Stimulated activated CD8-positive, alpha-beta memory T cell treated with anti-CD3 and anti-CD28 coated beads, Interleukin-4, amount 100 ng/mL, for 1 hour (primary cell): ENCODE results near the gene ANK3.

Experiments used
- DNase-seq, 2 donors: peaks; one replicate each; pipeline ENCODE4 v3.0.0-alpha.2; 2020; ENCODE audit warnings: low read depth in 2 of 2, low spot score in 1 of 2

ANK3 gene

DNA sequence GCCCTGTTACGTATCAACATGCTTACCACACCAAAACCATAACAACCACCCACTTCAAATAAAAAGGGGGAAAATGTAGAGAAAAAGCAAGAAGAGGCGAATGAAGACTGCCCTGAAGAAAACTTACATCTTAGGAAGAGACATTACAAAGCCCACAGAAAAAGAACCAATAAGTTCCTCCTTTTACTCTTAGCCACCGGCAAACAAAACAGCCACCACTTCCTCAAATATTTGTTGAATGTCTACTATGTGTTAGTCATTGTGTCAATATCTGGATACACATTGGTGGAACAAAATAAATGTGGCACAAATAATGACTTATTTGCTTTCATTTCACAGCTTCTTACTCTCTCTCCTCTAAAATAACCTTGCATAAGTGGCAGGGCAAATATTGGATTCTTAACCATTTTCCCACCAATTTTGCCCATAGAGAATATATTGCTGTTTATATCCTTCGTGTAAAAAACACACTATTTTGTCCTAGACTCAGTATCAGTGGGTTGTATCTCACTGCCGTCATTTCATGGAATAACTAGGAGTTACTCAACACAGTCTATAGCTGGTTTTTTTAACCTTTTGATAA, 106.8 kb downstream of the ANK3 start:
- DNase-seq, result no peak

DNA sequence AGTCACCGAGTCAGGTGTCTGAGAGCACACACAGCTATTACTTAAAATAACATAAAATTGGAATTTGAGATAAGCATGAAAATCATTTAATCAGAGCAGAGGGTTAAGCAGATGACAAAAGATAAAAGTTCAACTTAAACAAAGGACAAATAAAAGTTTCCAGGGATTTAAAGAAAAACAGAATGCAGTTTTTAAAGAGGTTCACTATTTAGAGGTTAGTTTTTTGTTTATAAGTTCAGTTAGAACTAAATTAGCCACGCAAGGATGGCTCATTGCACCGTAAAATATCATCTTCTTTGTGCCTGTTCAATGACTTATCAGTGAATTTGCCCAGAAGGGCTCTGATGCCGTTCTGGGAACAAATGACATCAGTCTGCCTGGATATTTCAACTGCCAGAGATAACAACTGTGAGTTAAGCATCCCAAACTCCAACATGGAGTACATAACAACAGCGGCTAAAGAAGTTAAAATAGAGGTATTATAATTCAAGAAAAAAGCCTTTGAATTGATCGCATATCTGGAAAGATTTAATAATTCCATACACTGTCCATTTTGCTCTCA, 107.8 kb downstream of the ANK3 start:
- no peak for DNase-seq

DNA sequence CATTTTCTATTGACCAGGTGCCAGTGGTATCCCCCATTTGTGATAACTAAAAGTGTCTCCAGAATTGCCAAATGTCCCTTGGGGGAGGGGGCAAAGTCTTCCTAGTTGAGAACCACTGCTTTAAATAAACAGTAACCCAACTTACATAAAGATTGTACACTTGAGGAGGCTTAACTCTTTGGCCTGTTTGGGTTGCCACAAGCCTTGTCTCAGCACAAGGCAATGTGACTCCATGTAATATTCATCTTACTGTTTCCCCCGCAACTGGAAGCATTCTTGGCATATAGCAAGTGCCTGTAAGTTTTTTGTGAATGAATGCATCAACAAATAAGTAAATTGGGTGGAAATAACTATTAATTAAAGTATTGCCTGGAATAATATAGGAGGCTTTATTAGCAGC, 108.3 kb downstream of the ANK3 start:
- DNase-seq, result no peak

DNA sequence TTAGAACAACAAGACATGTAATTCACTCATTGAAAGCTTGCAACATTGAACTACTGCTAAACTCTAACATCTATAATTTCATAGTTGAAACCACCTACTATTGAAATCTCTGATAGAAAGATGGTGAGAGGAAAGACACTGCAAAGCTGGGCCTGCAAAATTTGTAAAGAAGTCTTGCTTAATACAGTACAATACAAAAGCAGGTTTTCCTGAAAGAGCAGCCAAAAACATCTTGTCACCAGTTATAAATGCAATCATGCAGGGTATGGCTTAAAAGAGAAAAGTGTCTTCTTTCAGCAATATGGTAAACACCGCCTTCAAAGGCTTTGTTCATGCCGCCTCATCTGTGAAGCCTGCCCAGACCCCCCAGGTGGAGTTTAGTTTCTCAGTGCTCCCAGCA, 109.2 kb downstream of the ANK3 start:
- DNase-seq, result no peak

DNA sequence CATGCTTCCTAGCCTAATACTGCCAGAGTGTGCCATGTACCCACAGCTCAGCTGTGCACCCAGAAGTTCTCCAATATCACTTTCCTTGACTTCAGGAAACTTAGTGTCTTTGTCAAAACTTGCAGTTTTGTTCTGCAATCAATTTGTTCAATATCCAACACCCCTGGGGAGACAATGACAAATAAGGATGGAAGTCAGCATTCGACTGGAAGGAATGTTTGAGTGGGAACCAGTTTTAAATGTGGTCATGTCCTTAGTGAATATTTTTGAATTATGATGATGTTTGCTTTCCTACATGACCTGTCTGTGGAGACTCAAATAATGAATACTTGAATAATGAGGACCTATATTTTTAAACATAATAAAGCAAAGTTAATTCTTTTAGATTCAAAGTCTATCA, 112.0 kb downstream of the ANK3 start:
- DNase-seq, result no peak

DNA sequence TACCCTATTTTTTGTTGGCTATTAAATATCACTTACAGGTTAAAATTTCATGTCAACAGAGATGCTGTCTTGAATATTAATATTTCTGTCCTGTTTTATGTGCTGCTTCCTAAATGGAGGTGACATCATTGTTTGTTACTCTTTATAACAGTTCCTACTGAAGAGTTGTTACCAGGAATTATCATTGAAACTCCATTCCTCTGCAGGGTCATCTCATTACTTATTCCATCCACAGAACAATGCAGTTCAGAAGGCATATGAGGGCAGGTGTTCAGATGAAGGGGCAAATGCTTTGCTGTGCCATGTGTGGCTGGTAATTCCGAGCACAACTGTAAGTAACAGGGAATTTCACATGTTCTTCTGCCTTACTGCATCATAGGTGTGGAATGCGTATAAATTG, 113.4 kb downstream of the ANK3 start:
- no peak for DNase-seq

DNA sequence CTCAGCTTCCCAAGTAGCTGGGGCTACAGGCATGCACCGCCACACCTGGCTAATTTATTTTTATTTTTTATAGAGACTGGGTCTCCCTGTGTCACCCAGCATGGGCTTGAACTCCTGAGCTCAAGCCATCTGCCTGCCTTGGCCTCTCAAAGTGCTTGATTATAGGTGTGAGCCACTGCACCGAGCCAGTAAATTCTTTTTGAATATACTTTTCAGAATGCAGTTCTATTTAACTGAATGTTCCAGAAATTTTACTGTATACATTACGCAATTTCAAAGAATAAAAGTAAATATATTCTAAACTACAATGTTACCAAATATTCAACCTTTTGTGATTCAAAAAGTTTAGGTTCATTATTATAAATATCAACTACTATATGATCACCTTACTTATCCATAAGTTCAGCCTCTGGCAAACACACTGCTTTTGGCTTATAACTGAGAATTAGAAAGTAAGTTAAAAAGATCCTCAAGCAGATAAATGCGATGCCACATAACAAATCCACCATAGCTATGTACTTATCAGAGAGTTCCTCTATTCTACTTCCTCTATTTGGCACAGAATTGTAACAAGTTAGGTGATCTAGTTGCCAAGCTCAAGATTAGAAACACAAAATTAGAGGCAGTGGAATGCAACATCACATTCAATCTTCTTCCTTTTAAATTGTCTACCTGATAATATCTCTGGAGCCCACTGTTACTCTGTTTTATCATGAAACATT, 118.2 kb downstream of the ANK3 start:
- DNase-seq, result no peak

DNA sequence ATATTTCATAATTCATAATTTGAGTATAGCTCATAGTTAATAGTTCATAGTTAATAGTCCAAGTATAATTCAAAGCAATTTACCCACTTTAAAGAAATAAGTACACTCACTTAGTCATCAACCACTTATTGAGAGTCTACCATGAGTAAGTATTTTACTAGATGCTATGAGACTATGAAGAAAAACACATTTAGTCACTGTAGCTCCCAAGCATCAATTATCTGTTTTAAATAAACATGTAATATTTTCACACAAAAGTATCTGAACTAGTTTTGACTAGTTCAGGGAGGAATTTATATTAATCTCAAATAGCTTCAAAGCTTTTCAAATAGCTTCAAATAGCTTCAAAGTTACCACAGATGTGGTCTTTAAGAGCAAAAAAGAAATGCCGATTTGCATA, 119.2 kb downstream of the ANK3 start:
- DNase-seq, result no peak

DNA sequence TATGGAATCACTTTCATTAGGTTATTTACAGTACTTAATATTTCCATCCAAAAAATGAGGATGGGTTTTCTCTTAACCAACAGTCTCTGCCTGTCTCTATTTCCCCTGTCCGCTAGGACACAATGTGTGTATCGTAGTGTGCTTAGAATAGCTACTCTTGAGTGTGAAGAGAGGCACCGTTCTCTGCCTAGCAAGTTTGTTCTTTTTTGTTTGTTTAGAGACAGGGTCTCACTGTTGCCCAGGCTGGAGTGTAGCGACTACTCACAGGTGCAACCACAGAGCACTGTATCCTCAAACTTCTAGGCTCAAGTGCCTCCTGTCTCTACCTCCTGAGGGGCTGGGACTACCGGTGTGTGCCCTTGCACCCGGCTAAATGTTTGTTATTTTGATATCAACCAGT, 121.9 kb downstream of the ANK3 start:
- DNase-seq, result no peak

DNA sequence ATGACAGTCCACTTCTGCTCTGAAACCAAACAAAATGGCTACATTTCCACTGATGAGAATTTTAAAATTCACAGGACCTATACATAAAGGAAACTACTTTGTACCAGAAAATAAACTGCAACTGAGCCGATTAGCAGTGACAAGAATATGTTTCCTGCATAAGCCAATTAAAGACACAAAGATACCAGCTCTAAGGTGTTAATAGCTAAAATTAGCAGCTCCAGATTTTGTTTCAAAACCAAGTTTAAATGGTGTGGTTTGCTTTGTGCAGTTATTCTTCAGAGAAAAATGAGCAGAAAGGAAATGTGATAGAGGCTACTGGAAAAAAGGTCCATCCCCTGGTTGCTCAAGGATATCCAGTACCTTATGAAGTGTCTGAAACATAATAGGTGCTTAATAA, 123.2 kb downstream of the ANK3 start:
- no peak for DNase-seq

DNA sequence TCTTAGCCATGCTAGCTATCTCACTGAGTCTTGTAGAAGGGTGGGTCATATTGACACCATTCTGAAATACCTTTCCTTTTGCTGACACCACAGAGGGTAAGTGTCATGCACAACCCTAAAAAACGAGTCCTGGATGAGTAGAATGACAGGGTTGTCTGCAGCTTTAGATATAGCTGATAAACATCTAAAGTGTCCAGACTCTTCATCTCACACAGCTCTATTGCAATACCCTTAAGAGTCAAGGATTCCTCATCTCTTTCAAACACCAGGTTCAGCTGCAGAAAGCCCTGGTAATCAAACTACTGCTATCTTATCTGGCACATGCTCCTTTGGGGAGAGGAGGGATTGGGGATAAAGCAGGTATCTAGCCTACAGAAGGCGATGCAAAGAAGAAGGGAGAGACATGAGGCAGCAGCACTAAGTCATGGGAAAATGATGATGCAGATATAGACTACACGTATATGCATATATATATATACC, 127.0 kb downstream of the ANK3 start:
- DNase-seq, result no peak

DNA sequence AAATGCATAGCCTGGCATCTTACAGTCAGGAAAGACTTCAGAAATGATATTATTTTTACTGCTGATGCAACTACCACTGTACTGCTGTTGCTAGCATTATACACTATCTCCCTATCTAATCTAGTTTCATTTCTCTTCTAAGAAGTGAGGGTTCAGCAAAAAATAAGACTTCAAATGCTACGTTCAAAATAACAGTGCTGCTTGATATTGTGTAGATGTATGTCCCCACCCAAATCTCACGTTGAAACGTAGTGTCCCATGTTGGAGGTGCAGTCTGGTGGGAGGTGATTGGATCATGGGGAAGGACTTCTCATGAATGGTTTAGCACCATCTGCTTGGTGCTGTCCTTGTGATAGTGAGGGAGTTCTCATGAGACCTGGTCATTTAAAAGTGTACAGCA, 129.4 kb downstream of the ANK3 start:
- no peak for DNase-seq

DNA sequence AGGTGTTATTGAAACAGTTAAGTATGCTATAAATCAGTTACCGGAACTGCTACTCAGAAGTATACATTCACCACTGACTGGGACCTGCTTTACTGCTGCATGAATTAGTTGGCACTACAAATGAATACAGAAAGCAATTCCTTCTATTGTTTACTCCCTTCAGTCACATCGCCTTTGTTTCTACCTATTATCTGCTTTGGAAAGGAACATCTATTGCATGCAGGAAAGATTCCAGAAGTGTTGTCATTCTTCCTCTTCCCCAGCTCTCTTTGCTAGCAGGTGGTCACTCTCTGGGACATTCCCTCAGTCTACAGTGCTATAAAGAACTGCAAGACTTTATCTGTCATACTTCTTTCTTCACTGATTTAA, 131.3 kb downstream of the ANK3 start:
- DNase-seq, result no peak

DNA sequence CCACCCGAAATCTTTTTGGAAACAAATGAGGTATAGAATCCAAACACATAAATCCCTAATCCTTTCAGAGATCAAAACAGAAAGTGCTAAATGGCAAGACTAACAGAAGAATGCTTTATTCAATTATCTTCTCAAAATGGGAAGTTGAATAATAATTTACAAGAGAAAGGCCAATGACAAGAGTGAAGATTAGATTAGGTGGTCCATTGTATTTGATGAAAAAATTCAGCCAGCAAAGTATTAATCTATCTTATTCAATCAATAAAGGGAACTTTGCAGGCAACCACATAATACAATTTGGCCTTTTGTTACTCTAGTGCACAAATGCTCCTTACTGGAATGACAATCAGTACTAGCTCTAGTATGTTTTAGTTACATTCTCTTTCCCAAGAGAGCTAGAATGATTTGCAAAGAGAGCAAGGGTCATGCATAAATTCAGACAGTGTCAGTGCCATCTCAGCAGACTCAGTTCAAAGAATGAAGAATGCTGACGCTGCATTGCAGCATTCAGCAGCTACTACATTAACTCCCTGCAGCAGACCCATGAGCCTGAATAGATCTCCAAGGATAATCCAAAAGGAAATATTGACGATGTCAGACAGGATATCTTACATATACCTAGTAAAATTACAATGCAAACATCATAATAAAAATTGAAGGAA, 131.8 kb downstream of the ANK3 start:
- DNase-seq, result no peak

DNA sequence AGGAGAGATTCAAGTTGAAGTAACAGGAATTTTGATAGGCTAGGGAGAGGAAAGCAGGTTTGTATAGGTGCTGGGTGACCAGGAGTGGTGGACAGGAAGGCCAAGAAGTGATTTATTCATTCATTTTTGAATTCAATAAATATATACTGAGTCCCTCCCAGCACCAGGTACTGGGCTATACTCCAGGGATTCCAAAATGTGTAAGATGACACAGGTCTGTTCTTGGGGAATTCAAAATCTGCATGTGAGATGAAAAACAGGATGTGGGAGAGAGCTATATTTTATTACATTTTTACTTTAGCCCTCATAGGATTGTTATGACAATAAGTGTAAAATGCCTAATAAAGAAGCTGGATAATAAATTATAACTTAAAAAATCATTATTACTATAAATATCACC, 134.9 kb downstream of the ANK3 start:
- no peak for DNase-seq

DNA sequence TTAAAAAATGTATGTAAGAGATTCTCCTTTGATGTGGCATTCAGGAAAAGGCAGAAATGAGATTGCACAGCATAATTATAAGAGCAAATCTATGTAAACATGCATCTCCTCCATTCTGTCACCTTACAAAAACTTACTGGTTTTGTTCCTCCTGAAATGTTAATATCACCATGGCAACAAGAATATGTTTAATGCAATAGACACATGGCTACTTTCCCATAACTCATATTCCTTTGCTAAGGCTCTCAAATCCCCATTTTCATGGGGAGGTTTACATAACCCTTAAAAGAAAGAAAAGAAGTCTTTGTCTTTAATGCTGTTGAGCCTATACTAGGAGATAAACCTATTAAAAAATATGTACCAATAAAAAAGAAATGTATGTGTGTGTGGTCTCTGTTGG, 136.2 kb downstream of the ANK3 start:
- no peak for DNase-seq

DNA sequence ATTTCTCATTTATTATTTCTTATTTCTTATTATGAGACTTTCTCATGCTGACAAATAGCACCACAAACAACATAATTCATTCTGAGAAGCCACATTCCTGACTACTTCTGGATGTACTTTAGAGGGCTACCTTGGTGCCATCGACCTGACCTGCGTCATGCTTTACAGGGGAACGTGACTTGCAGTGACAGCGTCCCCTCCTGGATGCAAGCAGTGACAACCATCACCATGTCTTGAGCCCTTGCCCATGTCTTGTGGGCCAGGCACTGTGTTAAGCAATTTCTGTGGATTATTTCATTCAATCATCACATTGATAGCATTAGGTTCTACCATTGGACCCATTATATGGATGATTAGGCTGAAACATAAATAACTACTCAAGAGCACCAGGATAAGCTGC, 137.0 kb downstream of the ANK3 start:
- no peak for DNase-seq

DNA sequence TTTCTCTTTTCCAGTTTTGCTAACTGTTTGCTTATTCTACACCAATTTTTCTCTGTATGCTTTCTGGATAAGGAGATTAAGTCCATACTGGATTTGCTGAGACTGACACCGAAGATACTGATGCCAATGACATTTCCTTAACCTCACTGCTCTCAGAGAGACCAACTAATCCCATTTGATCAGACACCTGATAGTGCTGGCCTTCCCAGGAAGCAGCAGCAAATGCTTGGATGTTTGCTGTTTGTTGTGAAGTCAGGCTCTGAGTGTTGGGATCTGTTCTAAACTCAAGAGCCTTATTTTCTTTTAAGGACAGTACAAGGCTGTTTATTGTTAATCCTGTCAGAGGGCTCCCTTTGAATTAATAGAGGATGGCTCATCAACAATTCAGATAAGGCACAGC, 143.3 kb downstream of the ANK3 start:
- DNase-seq, result no peak

DNA sequence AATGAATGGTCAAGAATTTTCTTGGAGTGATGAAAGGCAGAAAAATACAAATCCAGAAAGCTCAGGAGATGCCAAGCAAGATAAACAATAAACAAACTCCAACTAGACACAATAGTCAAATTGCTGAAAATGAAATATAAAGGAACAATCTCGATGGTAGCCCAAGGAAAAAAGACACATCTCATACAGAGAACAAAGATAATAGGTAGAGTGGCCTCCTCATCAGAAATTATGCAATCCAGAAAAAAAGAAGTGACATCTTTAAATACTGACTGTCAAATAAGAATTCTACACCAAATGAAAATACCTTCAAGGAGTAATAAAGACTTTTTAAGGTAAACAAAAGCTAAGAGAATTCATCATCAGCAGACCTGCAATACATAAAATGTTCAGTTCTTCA, 150.4 kb downstream of the ANK3 start:
- no peak for DNase-seq

DNA sequence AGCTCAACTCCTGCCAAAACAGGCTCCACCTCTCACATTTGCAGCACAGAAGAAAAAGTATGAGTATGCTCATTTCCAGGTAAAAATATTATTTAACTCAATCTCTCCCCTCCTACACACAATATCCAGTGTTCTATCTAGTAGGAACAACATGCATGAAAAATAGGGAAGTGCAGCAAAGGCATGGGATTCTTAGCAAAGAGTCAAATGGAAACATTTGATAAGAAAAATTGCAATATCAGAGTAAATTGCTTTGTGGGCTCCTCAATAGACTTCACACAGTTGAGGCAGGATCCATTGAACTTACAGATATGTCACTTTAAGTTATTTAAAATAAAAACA, 150.9 kb downstream of the ANK3 start:
- DNase-seq, result no peak

DNA sequence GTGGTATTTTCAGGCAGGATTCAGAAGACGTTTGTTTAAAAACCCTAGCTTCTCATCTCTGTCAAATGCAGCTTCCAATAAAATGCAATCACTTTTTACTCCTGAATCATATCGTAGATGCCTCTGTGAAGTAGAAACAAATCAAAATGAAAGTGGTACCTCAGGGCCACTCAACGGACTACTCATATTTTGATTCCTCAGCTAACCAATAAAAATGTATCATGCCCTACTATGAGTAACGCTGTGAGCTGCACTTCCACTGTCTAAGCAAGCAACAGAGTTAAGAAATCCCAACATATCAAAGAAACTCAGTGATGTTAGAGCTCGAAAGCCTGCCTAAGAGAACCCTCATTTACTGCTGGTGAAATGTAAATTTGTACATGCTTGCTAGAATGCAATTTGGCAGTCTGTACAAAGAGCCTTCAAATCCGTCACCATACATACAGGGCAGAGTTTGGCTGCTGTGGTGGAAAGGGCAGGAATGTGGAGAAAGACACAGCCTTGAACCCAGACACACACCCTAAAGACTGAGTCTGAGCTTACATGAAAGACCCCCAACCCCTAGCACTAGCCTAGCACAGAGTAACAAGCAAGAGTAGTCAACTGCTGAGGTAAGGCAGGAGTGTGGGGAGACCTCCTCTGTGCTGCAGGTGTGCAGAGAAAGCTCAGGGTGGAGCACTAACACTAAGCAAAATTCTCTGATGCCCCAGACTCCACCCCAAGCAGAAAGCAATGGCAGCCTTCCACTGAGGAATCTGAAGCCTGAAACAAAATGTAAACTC, 151.5 kb downstream of the ANK3 start:
- no peak for DNase-seq
